ENCODE data around the gene ECM2.

The ECM2 gene

DNA sequence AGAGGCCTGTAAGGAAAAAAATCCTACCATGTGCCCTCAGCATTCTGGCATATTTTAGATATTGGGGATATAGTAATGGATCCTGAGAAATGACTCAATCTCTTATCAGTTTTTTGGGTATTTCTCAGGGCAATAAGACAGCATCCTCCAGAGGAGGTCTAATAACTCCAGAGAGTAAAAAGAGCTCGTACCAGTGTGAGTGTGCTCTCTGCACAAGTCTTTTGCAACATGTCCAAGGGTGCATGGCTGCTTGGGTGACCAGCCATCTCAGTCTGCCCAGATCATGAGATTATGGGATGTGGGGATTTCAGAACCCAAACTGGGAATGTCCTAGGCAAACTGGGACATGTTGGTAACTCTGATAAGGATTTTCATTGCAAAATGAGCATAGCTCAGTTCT, 68.7 kb downstream of the ECM2 start:
- DNase-seq (ENCODE audit: low read depth in 2 of 2), result no peak

DNA sequence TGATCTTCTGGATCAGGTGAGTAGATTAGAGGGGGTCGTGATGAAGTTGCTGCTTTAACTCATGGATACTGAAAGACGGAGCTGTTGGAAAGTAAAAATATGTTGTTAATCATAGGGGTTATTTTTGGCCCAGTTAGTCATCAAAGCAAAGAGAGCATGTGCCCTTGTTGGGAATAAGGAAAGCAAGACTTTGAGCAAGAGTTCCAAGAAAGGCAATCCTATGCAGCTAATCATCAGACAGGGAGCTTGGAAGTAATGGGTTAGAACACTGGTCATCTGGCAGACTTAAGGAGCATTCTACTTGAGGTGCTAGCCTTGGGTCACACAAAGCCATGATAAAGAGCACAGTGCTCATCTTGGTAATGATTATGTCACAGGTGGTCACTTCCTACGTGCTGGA, 71.8 kb downstream of the ECM2 start:
- no peak for DNase-seq (ENCODE audit: low read depth in 2 of 2)

GRCh38 chr9:92463387-92463786, 72.4 kb downstream of the ECM2 start:
- no peak for DNase-seq (ENCODE audit: low read depth in 2 of 2)

GRCh38 chr9:92457576-92457975, 78.2 kb downstream of the ECM2 start:
- DNase-seq (ENCODE audit: low read depth in 2 of 2), result no peak

- DNase-seq (ENCODE audit: low read depth in 2 of 2), result no peak
Observed at GRCh38 chr9:92455217-92455616, 80.6 kb downstream of the ECM2 start.

- no peak for DNase-seq (ENCODE audit: low read depth in 2 of 2)
Observed at GRCh38 chr9:92446536-92446935, 89.3 kb downstream of the ECM2 start.

All from stimulated activated CD8-positive, alpha-beta memory T cell treated with anti-CD3 and anti-CD28 coated beads, Interleukin-7, amount 100 ng/mL, for 4 hours (primary cell).